Fibroblast of pulmonary artery (primary cell): ENCODE results near the gene BRINP3.

Experiments
- DNase-seq: peaks from one replicate; pipeline ENCODE4 v3.0.0-alpha.2; 2010; ENCODE audit warnings: low read depth
- H3K4me3 ChIP-seq: replicated peaks from 2 replicates; pipeline ENCODE4 v1.5.1; 2011; ENCODE audit warnings: low read depth, mild to moderate bottlenecking, control low read depth, low read length, moderate library complexity
- CTCF ChIP-seq: IDR thresholded peaks from 2 replicates; pipeline ENCODE4 v1.5.1; 2011; ENCODE audit warnings: mild to moderate bottlenecking, control low read depth, low read length, inconsistent platforms; ENCODE audit errors: missing control alignments

The BRINP3 gene

GRCh38 chr1:190172651-190173430 is 304.8 kb downstream of the BRINP3 start:
- peak; percentile 76 for DNase-seq
- no peak for TF ChIP-seq CTCF
- peak overlapping the region; percentile 29 for H3K4me3 ChIP-seq

GRCh38 chr1:190170321-190170720 is 307.3 kb downstream of the BRINP3 start:
- TF ChIP-seq CTCF = no peak
- DNase-seq = peak; percentile 25
- no peak overlapping the region for H3K4me3 ChIP-seq

GRCh38 chr1:190169311-190170067 is 308.2 kb downstream of the BRINP3 start:
- peak; percentile 53 for DNase-seq

GRCh38 chr1:190168893-190169280 is 308.8 kb downstream of the BRINP3 start:
- no peak for TF ChIP-seq CTCF
- peak; percentile 8 for DNase-seq
- H3K4me3 ChIP-seq = no peak overlapping the region

More at GRCh38 chr1:190169311-190170067, 308.2 kb downstream of the BRINP3 start:
- no peak overlapping the region for H3K4me3 ChIP-seq
- TF ChIP-seq CTCF = no peak

GRCh38 chr1:190168116-190168892 is 309.4 kb downstream of the BRINP3 start:
- peak; percentile 72 for DNase-seq

GRCh38 chr1:190159146-190159545 is 318.5 kb downstream of the BRINP3 start:
- TF ChIP-seq CTCF = no peak
- no peak overlapping the region for H3K4me3 ChIP-seq
- no peak for DNase-seq

More at GRCh38 chr1:190168116-190168892, 309.4 kb downstream of the BRINP3 start:
- H3K4me3 ChIP-seq = no peak overlapping the region
- no peak for TF ChIP-seq CTCF
